ENCODE results near the gene USP21. TPM values are rescaled to one million over a fixed set of nuclear protein-coding genes. Genes with fewer than 3 reads are reported as not detected.
"Not testable (repeated sequence)": the region's sequence is repeated elsewhere in the genome, so short reads cannot be mapped to it uniquely, and the experiment has no call there.

The USP21 gene
- total and polyA plus RNA-seq, 4 experiments from 2014 or later = 15.5 to 63.6 (median 46.3) TPM

DNA sequence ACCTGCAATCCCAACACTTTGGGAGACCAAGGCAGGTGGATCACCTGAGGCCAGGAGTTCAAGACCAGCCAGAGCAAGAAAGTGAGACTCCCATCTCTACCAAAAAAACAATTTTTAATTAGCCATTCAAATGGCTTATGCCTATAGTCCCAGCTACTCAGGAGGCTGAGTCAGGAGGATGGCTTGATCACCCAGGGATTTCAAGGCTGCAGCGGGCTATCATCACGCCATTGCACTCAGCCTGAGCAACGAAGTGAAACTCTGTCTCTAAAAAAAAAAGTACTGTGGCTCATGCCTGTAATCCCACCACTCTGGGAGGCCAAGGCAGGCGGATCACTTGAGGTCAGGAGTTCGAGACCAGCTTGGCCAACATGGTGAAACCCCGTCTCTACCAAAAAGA is 43.3 kb upstream of the USP21 start:
- H3K4me3 ChIP-seq (ENCODE audit: low read length in 2 of 2); H3K9me3 Mint-ChIP-seq; DNase-seq; intact Hi-C loops (cut with micrococcal nuclease); H3K27me3 ChIP-seq (ENCODE audit: insufficient read depth, low read length); H3K9me3 ChIP-seq (ENCODE audit: control insufficient read depth in 1 of 2, low read length in 2 of 2); H3K36me3 ChIP-seq (ENCODE audit: insufficient read depth, low read length); H3K27ac ChIP-seq (ENCODE audit: low read depth, low read length); H3K27me3 Mint-ChIP-seq: not testable (repeated sequence)
- Mint-ChIP-seq H3K27ac (peak overlapping the region in 2 of 7 donors; percentile 64 to 69), H3K4me1 (peaks cover 46 to 85% (median 65%) of the 10 kb centered on the region in 4 donors), H3K36me3 (peaks cover 4 to 44% of the 10 kb centered on the region in 2 donors), H3K4me3 (peak overlapping the region; percentile 33 to 98 (median 94))
- POLR2A ChIA-PET (ENCODE audit: partially characterized antibody) = interaction anchor here (0.6 to 4.3 kb wide), 7 partner anchors 11 to 664 kb away, joined by 3 to 47 read pairs (median 4); partner anchors contain the start of genes ARHGAP30, DEDD, KLHDC9 and TSTD1
- CTCF ChIA-PET (ENCODE audit: partially characterized antibody) = interaction anchor here (1.6 to 2.1 kb wide), 2 partner anchors 22 to 124 kb away, joined by 4 to 5 read pairs; no protein-coding TSS in a partner anchor
- peaks cover 72% of the 10 kb centered on the region for H3K4me1 ChIP-seq (ENCODE audit: insufficient read depth, low read length)

DNA sequence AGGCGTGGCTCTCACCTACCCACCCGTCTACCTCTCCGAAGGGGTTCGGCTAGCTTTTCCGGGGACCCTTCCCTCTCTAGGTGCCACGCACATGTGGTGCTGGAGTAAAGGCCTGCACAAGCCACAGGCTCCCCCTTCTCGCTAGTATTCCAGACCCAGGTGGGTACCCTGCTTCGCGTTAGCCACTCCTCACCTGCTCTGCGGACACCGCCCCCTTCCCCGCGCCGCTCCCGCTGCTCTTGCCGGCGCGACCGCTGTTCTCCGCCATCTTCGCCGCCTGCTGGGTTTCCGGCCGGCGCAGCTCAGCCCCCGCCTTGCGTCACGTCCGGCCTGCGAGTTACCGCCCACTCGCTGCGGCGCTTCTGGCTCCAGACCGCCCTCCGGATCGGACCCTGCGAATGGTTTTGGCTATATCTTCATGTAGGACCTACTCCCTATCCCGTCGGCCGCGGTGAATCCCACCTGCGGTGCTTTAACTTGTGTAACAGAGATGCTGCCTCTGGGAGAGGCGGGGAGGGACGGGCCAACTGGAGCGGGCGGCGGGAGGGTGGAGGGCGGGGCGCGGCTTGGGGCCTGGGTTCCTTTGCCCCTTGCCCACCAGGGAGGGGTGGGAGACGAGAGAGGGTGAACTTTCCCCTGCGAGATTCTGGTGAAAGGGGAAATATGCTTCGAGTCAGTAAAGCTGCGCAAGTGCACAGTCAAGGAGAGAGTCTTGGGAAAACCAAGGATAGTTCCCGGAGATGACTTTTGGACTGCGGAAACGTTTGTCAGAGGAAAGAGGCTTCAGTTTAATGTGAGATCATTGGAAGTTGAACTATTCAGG is 41.3 kb upstream of the USP21 start, which contains the start of the genes NIT1 and PFDN2:
Gene NIT1, plus strand, starts transcription at position 347 of the 823 bp plus-strand sequence. Its CDS starts 72 bp downstream, at position 419.
Gene PFDN2, minus strand, starts transcription at position 279 of the 823 bp plus-strand sequence. Its CDS starts 11 bp downstream, at position 268.
- intact Hi-C loops (cut with micrococcal nuclease) = loop anchor here (1.0 to 2.0 kb wide), 4 partner anchors 14 to 77 kb away; partner anchors contain the start of genes ARHGAP30 and DEDD
- peak; percentile 83 to 87 (median 86) for DNase-seq
- Histone ChIP-seq H3K4me3 (ENCODE audit: low read length in 2 of 2) (peak within 1 kb of the TSS; percentile 32 to 95), H3K27me3 (ENCODE audit: insufficient read depth, low read length) (no peaks in the 10 kb centered on the region), H3K27ac (ENCODE audit: low read depth, low read length) (peak within 1 kb of the TSS; percentile 94), H3K36me3 (ENCODE audit: insufficient read depth, low read length) (peaks cover 29% of the 10 kb centered on the region), H3K9me3 (ENCODE audit: control insufficient read depth in 1 of 2, low read length in 2 of 2) (no peaks in the 10 kb centered on the region), H3K4me1 (ENCODE audit: insufficient read depth, low read length) (peaks cover 64% of the 10 kb centered on the region)
- H3K36me3 Mint-ChIP-seq = peaks cover 21 to 57% of the 10 kb centered on the region in 2 donors
- peaks cover 36 to 79% (median 61%) of the 10 kb centered on the region in 4 donors for H3K4me1 Mint-ChIP-seq
- ChIA-PET CTCF (ENCODE audit: partially characterized antibody) (interaction anchor here (0.6 to 2.1 kb wide), 9 partner anchors 19 to 108 kb away, joined by 3 to 7 read pairs (median 3); partner anchors contain the start of genes KLHDC9, TOMM40L and TSTD1), POLR2A (ENCODE audit: partially characterized antibody) (interaction anchor here (0.6 to 4.3 kb wide), 18 partner anchors 12 to 281 kb away, joined by 3 to 47 read pairs (median 6); partner anchors contain the start of genes ARHGAP30, DEDD, KLHDC9 and NDUFS2)
- no peaks in the 10 kb centered on the region for H3K27me3 Mint-ChIP-seq
- peak within 1 kb of the TSS; percentile 94 to 99 (median 98) for H3K27ac Mint-ChIP-seq
- peak within 1 kb of the TSS; percentile 94 to 98 (median 96) for H3K4me3 Mint-ChIP-seq
- no peaks in the 10 kb centered on the region for H3K9me3 Mint-ChIP-seq

DNA sequence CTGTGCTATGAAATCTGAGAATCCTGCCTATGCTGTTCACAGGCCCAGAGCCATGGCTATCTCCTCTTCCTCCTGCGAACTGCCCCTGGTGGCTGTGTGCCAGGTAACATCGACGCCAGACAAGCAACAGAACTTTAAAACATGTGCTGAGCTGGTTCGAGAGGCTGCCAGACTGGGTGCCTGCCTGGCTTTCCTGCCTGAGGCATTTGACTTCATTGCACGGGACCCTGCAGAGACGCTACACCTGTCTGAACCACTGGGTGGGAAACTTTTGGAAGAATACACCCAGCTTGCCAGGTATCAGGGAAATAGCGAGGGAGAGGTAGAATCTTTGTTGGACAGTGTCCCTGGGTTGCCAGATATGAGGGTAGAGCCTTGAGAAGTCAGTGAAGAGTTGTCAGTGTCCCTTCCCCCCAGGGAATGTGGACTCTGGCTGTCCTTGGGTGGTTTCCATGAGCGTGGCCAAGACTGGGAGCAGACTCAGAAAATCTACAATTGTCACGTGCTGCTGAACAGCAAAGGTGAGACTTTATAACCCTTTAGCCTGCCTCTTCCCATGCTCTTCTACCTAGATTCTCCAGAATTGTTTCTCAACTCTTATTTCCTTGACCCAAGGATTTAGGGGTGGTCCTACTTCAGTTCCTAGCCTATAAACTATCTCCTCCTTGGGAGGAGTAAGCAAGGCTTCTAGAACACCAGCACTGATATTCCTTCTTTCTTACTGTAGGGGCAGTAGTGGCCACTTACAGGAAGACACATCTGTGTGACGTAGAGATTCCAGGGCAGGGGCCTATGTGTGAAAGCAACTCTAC is 40.0 kb upstream of the USP21 start:
- POLR2A ChIA-PET (ENCODE audit: partially characterized antibody) = interaction anchor here (0.9 to 4.3 kb wide), 6 partner anchors 13 to 109 kb away, joined by 3 to 47 read pairs (median 12); partner anchors contain the start of genes ARHGAP30, DEDD, TOMM40L and TSTD1
- H3K27me3 Mint-ChIP-seq = no peaks in the 10 kb centered on the region
- H3K9me3 Mint-ChIP-seq = no peaks in the 10 kb centered on the region
- DNase-seq = peak; percentile 64 to 90 (median 72)
- intact Hi-C loops (cut with micrococcal nuclease) = loop anchor here (2.0 kb wide), 1 partner anchor 50 kb away; the partner anchor contains the start of gene ARHGAP30
- peak overlapping the region; percentile 32 to 95 for H3K4me3 ChIP-seq (ENCODE audit: low read length in 2 of 2)
- H3K36me3 ChIP-seq (ENCODE audit: insufficient read depth, low read length) = peaks cover 40% of the 10 kb centered on the region
- CTCF ChIA-PET (ENCODE audit: partially characterized antibody) = no interaction called here
- H3K4me1 Mint-ChIP-seq = peaks cover 26 to 66% (median 48%) of the 10 kb centered on the region in 4 donors
- peaks cover 21 to 62% of the 10 kb centered on the region in 2 donors for H3K36me3 Mint-ChIP-seq
- H3K4me1 ChIP-seq (ENCODE audit: insufficient read depth, low read length) = peaks cover 51% of the 10 kb centered on the region
- peak overlapping the region; percentile 94 to 99 (median 98) for H3K27ac Mint-ChIP-seq
- H3K27me3 ChIP-seq (ENCODE audit: insufficient read depth, low read length) = no peaks in the 10 kb centered on the region
- H3K9me3 ChIP-seq (ENCODE audit: control insufficient read depth in 1 of 2, low read length in 2 of 2) = no peaks in the 10 kb centered on the region
- H3K4me3 Mint-ChIP-seq = peak overlapping the region; percentile 87 to 98 (median 96)
- H3K27ac ChIP-seq (ENCODE audit: low read depth, low read length) = peak overlapping the region; percentile 94

GRCh38 chr1:161121042-161121650 is 38.2 kb upstream of the USP21 start:
- Histone ChIP-seq H3K4me1 (ENCODE audit: insufficient read depth, low read length) (peaks cover 33% of the 10 kb centered on the region), H3K27me3 (ENCODE audit: insufficient read depth, low read length) (no peaks in the 10 kb centered on the region), H3K27ac (ENCODE audit: low read depth, low read length) (peak overlapping the region; percentile 94), H3K4me3 (ENCODE audit: low read length in 2 of 2) (no peak overlapping the region), H3K9me3 (ENCODE audit: control insufficient read depth in 1 of 2, low read length in 2 of 2) (no peaks in the 10 kb centered on the region), H3K36me3 (ENCODE audit: insufficient read depth, low read length) (peaks cover 52% of the 10 kb centered on the region)
- Mint-ChIP-seq H3K9me3 (no peaks in the 10 kb centered on the region), H3K27me3 (no peaks in the 10 kb centered on the region), H3K36me3 (peaks cover 24 to 70% of the 10 kb centered on the region in 2 donors), H3K4me1 (peaks cover 26 to 53% (median 35%) of the 10 kb centered on the region in 4 donors), H3K4me3 (no peak overlapping the region), H3K27ac (peak overlapping the region in 6 of 7 donors; percentile 29 to 67 (median 56))
- POLR2A ChIA-PET (ENCODE audit: partially characterized antibody) = interaction anchor here (1.1 to 1.6 kb wide), 5 partner anchors 10 to 75 kb away, joined by 3 to 6 read pairs (median 5); partner anchors contain the start of genes DEDD and USF1
- CTCF ChIA-PET (ENCODE audit: partially characterized antibody) = interaction anchor here (0.7 to 1.6 kb wide), 6 partner anchors 16 to 124 kb away, joined by 3 to 4 read pairs (median 4); no protein-coding TSS in a partner anchor
- DNase-seq = no peak
- intact Hi-C loops (cut with micrococcal nuclease) = no loop called here

GRCh38 chr1:161121834-161122233 is 37.5 kb upstream of the USP21 start:
- Histone ChIP-seq H3K27me3 (ENCODE audit: insufficient read depth, low read length) (no peaks in the 10 kb centered on the region), H3K4me1 (ENCODE audit: insufficient read depth, low read length) (peaks cover 26% of the 10 kb centered on the region), H3K9me3 (ENCODE audit: control insufficient read depth in 1 of 2, low read length in 2 of 2) (no peaks in the 10 kb centered on the region), H3K36me3 (ENCODE audit: insufficient read depth, low read length) (peaks cover 56% of the 10 kb centered on the region), H3K27ac (ENCODE audit: low read depth, low read length) (no peak overlapping the region), H3K4me3 (ENCODE audit: low read length in 2 of 2) (no peak overlapping the region)
- Mint-ChIP-seq H3K9me3 (no peaks in the 10 kb centered on the region), H3K27me3 (no peaks in the 10 kb centered on the region), H3K4me3 (no peak overlapping the region), H3K36me3 (peaks cover 29 to 72% of the 10 kb centered on the region in 2 donors), H3K4me1 (peaks cover 26 to 50% (median 33%) of the 10 kb centered on the region in 4 donors), H3K27ac (peak overlapping the region in 4 of 7 donors; percentile 9 to 44 (median 24))
- ChIA-PET CTCF (ENCODE audit: partially characterized antibody) (interaction anchor here (0.7 to 1.6 kb wide), 7 partner anchors 11 to 124 kb away, joined by 3 to 4 read pairs (median 3); partner anchors contain the start of gene DEDD), POLR2A (ENCODE audit: partially characterized antibody) (interaction anchor here (0.6 to 1.6 kb wide), 7 partner anchors 9 to 837 kb away, joined by 3 to 6 read pairs (median 4); partner anchors contain the start of genes DEDD, PEX19 and USF1)
- DNase-seq = no peak
- intact Hi-C loops (cut with micrococcal nuclease) = no loop called here

DNA sequence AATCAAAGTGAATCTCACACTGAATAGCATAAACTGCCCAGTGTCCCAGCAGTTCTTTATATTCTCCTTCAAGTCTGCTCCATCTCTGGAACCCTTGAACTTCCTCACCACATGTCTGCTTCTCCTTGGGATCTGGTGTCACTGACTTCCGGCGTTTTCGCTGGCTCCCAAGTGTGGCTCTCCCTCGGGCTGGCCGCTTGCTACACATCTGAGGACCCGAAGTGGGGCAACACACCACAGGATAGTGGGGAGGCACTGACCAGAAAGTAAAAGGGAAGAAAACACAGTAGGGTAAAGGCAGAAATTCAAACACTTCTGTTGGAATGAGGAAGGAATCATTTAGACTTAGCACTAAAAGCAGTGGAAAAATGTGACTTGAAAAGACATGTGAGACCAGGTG is 36.3 kb upstream of the USP21 start:
- peak overlapping the region in 2 of 7 donors; percentile 48 to 57 for H3K27ac Mint-ChIP-seq
- Histone ChIP-seq H3K4me3 (ENCODE audit: low read length in 2 of 2) (no peak overlapping the region), H3K27me3 (ENCODE audit: insufficient read depth, low read length) (no peaks in the 10 kb centered on the region), H3K27ac (ENCODE audit: low read depth, low read length) (no peak overlapping the region), H3K4me1 (ENCODE audit: insufficient read depth, low read length) (peaks cover 28% of the 10 kb centered on the region), H3K36me3 (ENCODE audit: insufficient read depth, low read length) (peaks cover 66% of the 10 kb centered on the region), H3K9me3 (ENCODE audit: control insufficient read depth in 1 of 2, low read length in 2 of 2) (no peaks in the 10 kb centered on the region)
- DNase-seq = no peak
- CTCF ChIA-PET (ENCODE audit: partially characterized antibody) = interaction anchor here (0.8 to 1.6 kb wide), 2 partner anchors 15 to 126 kb away, joined by 3 to 4 read pairs; no protein-coding TSS in a partner anchor
- intact Hi-C loops (cut with micrococcal nuclease) = no loop called here
- H3K9me3 Mint-ChIP-seq = no peaks in the 10 kb centered on the region
- POLR2A ChIA-PET (ENCODE audit: partially characterized antibody) = no interaction called here
- no peaks in the 10 kb centered on the region for H3K27me3 Mint-ChIP-seq
- H3K36me3 Mint-ChIP-seq = peaks cover 39 to 75% of the 10 kb centered on the region in 2 donors
- H3K4me1 Mint-ChIP-seq = peaks cover 29 to 50% (median 36%) of the 10 kb centered on the region in 4 donors
- H3K4me3 Mint-ChIP-seq = no peak overlapping the region
